HG03139 (cell line): ENCODE data around the gene DEPDC1B.
"Not testable (repeated sequence)": the region's sequence is repeated elsewhere in the genome, so short reads cannot be mapped to it uniquely, and the experiment has no call there.

Experiments used
- ATAC-seq: cut with Tn5 transposase; IDR thresholded peaks from one replicate; pipeline ENCODE4 v1.9.1; 2021; ENCODE audit not compliant: unreplicated experiment

The DEPDC1B gene, protein sequence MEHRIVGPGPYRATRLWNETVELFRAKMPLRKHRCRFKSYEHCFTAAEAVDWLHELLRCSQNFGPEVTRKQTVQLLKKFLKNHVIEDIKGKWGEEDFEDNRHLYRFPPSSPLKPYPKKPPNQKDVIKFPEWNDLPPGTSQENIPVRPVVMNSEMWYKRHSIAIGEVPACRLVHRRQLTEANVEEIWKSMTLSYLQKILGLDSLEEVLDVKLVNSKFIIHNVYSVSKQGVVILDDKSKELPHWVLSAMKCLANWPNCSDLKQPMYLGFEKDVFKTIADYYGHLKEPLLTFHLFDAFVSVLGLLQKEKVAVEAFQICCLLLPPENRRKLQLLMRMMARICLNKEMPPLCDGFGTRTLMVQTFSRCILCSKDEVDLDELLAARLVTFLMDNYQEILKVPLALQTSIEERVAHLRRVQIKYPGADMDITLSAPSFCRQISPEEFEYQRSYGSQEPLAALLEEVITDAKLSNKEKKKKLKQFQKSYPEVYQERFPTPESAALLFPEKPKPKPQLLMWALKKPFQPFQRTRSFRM

DNA sequence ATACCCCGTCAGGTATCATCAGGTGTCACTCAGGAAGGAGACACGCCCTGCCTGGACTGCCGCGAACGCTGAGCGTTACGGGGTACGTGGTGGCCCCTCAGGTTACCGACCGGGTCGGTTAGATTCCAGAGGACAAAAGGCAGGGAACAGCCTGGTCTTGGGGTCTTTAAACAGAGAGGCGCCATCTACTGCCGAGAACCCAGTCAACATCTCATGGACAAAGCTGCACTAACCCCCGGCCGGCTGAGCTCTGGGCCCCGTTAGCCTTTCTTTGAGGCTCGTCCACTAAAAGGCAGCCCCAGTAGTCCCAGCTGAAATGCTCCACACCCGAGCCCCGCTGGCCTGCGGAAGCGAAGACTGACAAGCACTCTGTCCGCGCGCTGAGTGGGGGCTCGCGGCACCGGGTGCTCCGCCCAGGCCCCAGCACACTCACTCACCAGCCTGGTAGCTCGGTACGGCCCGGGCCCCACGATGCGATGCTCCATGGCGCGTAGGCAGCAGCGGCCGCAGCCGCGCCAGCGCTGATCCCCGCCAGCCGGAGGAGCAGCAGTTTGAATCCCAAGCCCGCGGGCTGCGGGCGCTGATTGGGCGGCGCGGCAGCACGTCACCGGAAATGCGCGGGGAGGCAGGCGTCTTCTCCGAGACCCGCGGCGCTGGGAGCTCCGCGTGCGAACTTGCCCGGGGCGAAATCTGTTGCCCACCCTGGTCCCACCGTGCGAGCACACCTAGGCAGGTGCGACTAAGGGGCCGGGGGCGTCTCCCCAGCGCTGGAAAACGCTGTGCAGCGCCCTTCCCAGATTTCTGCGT is at the start of gene DEPDC1B:
DEPDC1B (minus strand) TSS at position 558 of the 807 bp plus-strand sequence; CDS start at position 485, 73 bp downstream.
- peak; percentile 91 for ATAC-seq

DNA sequence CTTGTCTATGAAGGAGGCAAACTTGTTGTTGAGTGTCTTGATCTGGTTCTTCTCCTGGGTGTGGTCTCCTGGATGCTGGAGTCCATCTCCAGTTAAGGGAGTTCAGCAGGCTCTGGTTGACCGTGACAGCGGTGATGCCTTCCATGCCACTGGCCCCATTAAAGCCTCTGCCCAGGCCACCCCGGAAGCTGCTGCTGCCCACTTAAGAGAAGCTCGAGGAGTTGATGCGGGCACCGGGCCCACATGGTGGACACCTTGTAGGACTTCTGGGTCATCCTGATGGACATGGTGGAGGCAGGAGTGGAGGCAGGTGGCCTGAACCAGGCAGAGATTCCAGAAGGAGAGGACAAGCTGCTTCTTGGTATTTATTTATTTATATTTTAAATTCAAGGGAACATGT is 44.7 kb upstream of the DEPDC1B start:
- no peak for ATAC-seq

- no peak for ATAC-seq
Measured at GRCh38 chr5:60743511-60744314, 43.7 kb upstream of the DEPDC1B start.

GRCh38 chr5:60740322-60740721 is 40.4 kb upstream of the DEPDC1B start:
- ATAC-seq = no peak

DNA sequence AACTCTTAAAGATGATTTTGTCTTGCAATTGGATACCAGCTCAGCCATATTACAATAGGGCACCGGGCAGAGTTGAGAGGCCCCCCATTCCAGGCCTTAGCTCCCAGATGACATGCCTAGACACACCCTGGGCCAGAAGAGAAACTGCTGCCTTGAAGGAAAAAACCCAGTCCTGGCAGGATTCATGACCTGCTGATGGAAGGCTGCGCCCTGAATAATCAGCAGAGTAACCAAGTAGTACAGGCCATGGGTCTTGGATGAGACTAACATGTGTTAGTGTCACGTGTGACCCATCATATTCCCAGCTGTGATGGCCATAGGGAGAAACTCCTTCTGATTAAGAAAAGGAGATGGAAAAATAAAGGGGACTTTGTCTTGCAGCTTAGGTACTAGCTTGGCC is 39.0 kb upstream of the DEPDC1B start:
- ATAC-seq = no peak

GRCh38 chr5:60738461-60738860 is 38.5 kb upstream of the DEPDC1B start:
- no peak for ATAC-seq

GRCh38 chr5:60730858-60731257 is 30.9 kb upstream of the DEPDC1B start:
- ATAC-seq = not testable (repeated sequence)

DNA sequence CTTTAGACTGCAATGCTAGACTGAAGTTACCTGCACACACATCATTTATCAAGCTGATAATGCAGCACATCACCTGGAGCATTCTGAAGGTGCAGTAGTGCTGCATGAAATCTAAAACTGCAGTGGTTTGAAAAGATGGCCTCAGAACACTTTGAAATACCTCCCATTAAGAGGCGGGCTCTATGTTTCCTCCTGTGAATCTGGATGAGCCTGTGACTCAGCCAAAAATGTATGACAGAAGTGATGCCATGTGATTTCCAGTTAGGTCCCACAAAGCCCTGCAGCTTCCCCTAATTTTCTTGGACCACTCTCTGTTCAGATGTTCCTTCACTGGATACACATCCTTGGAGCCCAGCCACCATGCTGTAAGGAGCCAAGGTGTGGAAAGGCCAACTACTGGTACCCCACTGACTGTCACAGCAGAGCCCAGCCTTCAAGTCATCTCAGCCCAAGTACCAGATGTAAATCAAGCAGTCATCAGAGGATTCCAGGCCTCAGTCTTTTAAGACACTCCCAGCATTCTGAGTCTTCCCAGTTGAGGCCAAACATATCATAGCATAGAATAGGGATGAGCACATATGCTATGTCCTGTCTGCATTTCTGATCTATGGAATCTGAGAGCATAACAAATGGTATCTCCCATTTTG is 27.2 kb upstream of the DEPDC1B start:
- no peak for ATAC-seq

DNA sequence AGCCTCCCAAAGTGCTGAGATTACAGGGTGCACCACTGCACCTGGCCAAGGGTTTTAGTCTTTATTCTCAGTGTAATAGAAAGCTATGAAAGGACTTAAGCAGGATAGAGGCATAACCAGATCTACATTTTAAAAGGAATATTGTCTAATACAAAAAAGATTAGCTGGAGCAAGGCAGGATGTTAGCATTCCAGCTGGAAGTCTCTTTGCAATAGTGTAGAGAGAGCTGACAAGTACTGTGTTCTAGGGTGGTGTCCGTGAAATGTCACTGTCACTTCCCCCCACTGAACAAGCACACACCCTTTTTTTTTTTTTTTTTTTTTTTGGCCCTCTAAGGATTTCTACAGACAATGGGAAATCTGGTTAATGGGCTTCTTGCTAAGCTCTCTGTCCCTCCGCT is 24.2 kb upstream of the DEPDC1B start:
- no peak for ATAC-seq

GRCh38 chr5:60722416-60722815 is 22.4 kb upstream of the DEPDC1B start:
- no peak for ATAC-seq

DNA sequence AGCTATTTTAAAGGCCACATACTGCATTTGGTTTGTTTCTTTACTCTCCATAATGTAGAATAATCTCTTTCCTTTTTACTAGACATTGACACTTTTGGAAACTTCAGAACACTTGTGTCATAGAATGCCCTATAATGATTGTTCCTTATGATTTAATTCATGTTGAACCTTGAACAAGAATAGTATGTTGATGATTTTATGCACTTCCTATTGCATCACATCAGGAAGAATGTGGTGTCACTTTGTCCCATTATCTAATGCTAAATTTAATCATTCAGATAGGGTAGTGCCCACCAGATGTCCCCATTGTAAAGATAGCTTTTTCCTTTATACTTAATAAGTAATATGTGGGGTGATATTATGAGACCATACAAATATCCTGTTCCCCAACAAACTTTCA is 19.4 kb upstream of the DEPDC1B start:
- no peak for ATAC-seq

- ATAC-seq = no peak
Measured at GRCh38 chr5:60718166-60718892, 18.4 kb upstream of the DEPDC1B start.

DNA sequence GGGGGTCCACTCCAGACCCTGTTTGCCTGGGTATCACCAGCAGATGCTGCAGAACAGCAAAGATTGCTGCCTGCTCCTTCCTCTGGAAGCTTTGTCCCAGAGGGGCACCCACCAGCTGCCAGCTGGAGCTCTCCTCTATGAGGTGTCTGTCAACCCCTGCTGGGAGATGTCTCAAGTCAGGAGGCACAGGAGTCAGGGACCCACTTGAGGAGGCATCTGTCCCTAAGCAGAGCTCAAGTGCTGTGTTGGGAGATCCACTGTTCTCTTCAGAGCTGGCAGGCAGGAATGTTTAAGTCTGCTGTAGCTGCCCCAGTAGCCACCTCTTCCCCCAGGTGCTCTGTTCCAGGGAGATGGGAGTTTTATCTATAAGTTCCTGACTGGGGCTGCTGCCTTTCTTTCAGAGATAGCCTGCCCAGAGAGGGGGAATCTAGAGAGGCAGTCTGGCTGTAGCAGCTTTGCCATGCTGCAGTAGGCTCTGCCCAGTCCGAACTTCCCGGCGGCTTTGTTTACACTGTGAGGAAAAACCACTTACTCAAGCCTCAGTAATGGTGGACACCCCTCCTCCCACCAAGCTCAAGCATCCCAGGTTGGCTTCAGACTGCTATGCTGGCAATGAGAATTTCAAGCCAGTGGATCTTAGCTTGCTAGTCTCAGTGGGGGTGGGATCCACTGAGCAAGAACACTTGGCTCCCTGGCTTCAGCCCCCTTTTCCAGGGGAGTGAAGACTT is 15.4 kb upstream of the DEPDC1B start:
- not testable (repeated sequence) for ATAC-seq

- ATAC-seq = no peak
Measured at GRCh38 chr5:60712950-60713349, 13.0 kb upstream of the DEPDC1B start.

GRCh38 chr5:60711892-60712291 is 11.9 kb upstream of the DEPDC1B start:
- ATAC-seq = not testable (repeated sequence)

DNA sequence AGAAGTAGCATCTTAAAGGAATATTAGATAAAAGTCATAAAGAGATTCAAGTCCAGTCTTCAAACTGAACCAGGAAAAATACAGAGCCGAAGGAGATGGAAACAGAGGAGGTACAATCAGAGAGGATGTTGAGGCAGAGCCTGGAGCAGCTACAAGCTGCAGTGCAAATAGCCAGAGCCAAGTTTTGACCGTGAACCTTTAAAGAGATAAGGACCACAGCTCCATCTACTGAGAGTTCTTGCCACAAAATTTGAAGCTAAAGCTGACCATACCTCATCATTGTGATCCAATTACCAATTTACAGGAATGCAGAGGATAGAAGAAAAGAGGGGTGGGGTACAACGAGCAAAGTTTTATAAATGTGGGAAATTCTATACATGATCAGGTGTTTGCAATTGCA is 10.4 kb upstream of the DEPDC1B start:
- ATAC-seq = no peak

- no peak for ATAC-seq
Measured at GRCh38 chr5:60705144-60705543, 5.2 kb upstream of the DEPDC1B start.

DNA sequence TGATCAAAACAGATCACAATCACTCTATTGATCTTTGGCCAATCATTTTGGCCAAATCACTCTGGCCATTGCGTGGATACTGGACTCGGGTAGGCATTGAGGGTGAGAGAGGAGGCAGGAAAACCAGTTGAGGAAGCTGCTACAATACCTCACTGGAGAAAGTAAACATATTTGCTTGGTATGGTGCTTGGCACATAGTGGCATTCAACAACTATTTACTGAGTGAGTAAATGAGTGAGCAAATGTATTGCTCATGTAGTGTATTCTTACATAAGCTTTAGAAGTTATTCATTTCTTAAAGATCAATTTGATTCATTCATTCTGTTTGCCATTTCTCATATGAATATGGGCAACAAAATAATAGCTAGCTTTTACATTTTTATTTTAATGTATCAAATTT is 4.0 kb upstream of the DEPDC1B start:
- ATAC-seq = no peak

- ATAC-seq = no peak
Measured at GRCh38 chr5:60701321-60701968, 1.5 kb upstream of the DEPDC1B start.
